NCI-H2029 treated with DMSO at 0.1 percent for 48 hours (cell line): Measurements from ENCODE around the gene KAT2A.

Experiments used
- DNase-seq: peaks from one replicate; lab custom pipeline; 2025; lab: John Stamatoyannopoulos, UW

KAT2A gene

GRCh38 chr17:42114118-42114517 is 7.0 kb downstream of the KAT2A start:
- DNase-seq: no peak

GRCh38 chr17:42113293-42114069 is 7.7 kb downstream of the KAT2A start:
- DNase-seq: no peak

- DNase-seq: peak; percentile 79
Measured at GRCh38 chr17:42112552-42113176, 8.5 kb downstream of the KAT2A start, which contains the start of gene DHX58. Gene DHX58, minus strand, starts transcription at chr17:42112714. Its CDS starts 822 bp downstream, at chr17:42111892.

GRCh38 chr17:42111871-42112551 is 9.2 kb downstream of the KAT2A start:
- no peak for DNase-seq

GRCh38 chr17:42111265-42111636 is 9.9 kb downstream of the KAT2A start:
- no peak for DNase-seq

- no peak for DNase-seq
Measured at GRCh38 chr17:42110301-42111264, 10.6 kb downstream of the KAT2A start.

- no peak for DNase-seq
Measured at GRCh38 chr17:42109086-42109485, 12.1 kb downstream of the KAT2A start.

GRCh38 chr17:42107597-42108576 is 13.3 kb downstream of the KAT2A start:
- DNase-seq: peak; percentile 23

- no peak for DNase-seq
Measured at GRCh38 chr17:42107124-42107523, 14.0 kb downstream of the KAT2A start.

GRCh38 chr17:42106009-42106408 is 15.2 kb downstream of the KAT2A start:
- DNase-seq: no peak

GRCh38 chr17:42104264-42104663 is 16.9 kb downstream of the KAT2A start:
- DNase-seq: no peak

- DNase-seq: no peak
Measured at GRCh38 chr17:42103221-42103954, 17.8 kb downstream of the KAT2A start.

GRCh38 chr17:42101513-42102292 is 19.5 kb downstream of the KAT2A start:
- DNase-seq: no peak

GRCh38 chr17:42098730-42099399 is 22.3 kb downstream of the KAT2A start:
- no peak for DNase-seq

- DNase-seq: no peak
Measured at GRCh38 chr17:42097691-42098631, 23.2 kb downstream of the KAT2A start, which contains the start of gene ZNF385C. Gene ZNF385C, minus strand, starts transcription at chr17:42098473. Its CDS starts 35,417 bp downstream, at chr17:42063056.

- no peak for DNase-seq
Measured at GRCh38 chr17:42096360-42097111, 24.6 kb downstream of the KAT2A start.
